ENCODE results near the gene MRPS16.
"Not testable (repeated sequence)": the region's sequence is repeated elsewhere in the genome, so short reads cannot be mapped to it uniquely, and the experiment has no call there.

GRCh38 chr10:73258612-73259011 is 6.2 kb upstream of the MRPS16 start:
- TF ChIP-seq CTCF, POLR2A, EP300, POLR2AphosphoS5 (IDR thresholded peaks at IDR 0.05): not testable (repeated sequence)

Measured in suprapubic skin (tissue), 4 donors.